HFFc6 (cell line): ENCODE measurements around the gene ZACN. TPM values are rescaled to one million over a fixed set of nuclear protein-coding genes. Genes with fewer than 3 reads are reported as not detected.
"Not testable (repeated sequence)": the region's sequence is repeated elsewhere in the genome, so short reads cannot be mapped to it uniquely, and the experiment has no call there.

Source experiments
- DNase-seq: peaks from one replicate; pipeline ENCODE4 v3.0.0-alpha.2; 2018
- H3K27ac Mint-ChIP-seq: 2 replicates; pipeline ENCODE4 v1.8.0; 2020; ENCODE audit warnings: mild to moderate bottlenecking, mixed read lengths
- H3K27me3 Mint-ChIP-seq: 2 replicates; pipeline ENCODE4 v1.8.0; 2021; ENCODE audit warnings: mild to moderate bottlenecking, moderate library complexity, mixed read lengths; ENCODE audit not compliant: insufficient read depth
- H3K36me3 Mint-ChIP-seq: 2 replicates; pipeline ENCODE4 v1.8.0; 2021; ENCODE audit warnings: low read depth, mixed read lengths
- H3K4me1 Mint-ChIP-seq: 2 replicates; pipeline ENCODE4 v1.8.0; 2020; ENCODE audit warnings: low read depth, mixed read lengths
- H3K4me3 Mint-ChIP-seq: 2 replicates; pipeline ENCODE4 v1.8.0; 2020; ENCODE audit warnings: mild to moderate bottlenecking, moderate library complexity, mixed read lengths
- H3K9me3 Mint-ChIP-seq: 2 replicates; pipeline ENCODE4 v1.8.0; 2020; ENCODE audit warnings: mild to moderate bottlenecking, mixed read lengths
- total RNA-seq, 6 experiments: library from RNA; stranded (reverse); fragmentation: NEBNext Ultra II Directional; extraction: Animal tissue kit (Norgen Biotek cat#: 25700); gene quantifications; 2 replicates in 1 of 6; 3 replicates in 5 of 6; pipeline ENCODE4 v1.2.3, GENCODE V29; 2021
- TF ChIP-seq, protein P1 (sequence below): fragments of 200-600 bp; sonication (generic); IDR thresholded peaks from 2 replicates; pipeline ENCODE4 v1.5.0; 2021; ENCODE audit warnings: antibody characterized with exemption, mild to moderate bottlenecking

ZACN gene
- total RNA-seq, 6 experiments from 2014 or later: 0.23 to 0.26 TPM; not detected in 4

DNA sequence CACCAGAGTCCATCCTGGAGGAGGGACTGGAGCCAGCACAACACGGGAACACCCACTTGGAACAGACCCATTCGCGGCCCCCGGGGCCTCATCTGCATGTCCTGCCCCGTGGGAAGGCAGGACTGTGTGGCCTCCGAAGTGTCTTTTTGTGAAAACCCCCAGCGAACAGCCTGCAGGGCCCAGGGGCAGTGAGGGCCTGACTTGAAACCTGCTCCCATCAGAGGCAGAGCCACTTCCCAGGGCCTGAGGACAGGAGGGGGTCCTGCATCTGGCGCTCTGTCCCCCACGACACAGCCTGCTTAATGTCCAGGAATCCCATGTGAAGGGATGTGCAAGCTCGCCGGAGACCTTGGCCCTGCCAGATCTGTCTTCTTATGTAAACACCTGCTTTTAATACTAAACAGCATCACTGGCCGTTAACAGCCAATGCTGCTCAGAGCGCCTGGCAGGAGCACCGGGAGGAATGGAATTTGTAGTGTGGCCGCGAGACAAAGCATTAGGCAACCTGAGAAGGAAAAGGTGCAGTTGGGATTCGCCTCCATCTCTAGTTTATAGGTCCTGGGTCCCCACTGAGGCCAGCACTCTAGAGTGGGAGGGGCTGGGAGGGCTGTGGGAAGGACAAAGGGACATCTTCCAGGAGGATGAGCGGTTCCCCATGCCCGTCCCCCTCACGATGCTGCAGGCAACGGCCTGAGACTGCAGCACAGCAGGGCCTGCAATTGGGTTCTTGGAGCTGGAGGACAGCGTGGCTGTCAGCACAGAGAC, 42.3 kb upstream of the ZACN start:
- H3K4me3 Mint-ChIP-seq: no peak overlapping the region
- H3K4me1 Mint-ChIP-seq: peaks cover 8% of the 10 kb centered on the region; the same call in 1 of the 2 replicates
- H3K27ac Mint-ChIP-seq: no peak overlapping the region
- H3K36me3 Mint-ChIP-seq: peaks cover 18% of the 10 kb centered on the region
- no peak for DNase-seq
- H3K9me3 Mint-ChIP-seq: no peaks in the 10 kb centered on the region
- H3K27me3 Mint-ChIP-seq: peaks cover 2% of the 10 kb centered on the region; the same call in 1 of the 2 replicates
- TF ChIP-seq, protein P1, sequence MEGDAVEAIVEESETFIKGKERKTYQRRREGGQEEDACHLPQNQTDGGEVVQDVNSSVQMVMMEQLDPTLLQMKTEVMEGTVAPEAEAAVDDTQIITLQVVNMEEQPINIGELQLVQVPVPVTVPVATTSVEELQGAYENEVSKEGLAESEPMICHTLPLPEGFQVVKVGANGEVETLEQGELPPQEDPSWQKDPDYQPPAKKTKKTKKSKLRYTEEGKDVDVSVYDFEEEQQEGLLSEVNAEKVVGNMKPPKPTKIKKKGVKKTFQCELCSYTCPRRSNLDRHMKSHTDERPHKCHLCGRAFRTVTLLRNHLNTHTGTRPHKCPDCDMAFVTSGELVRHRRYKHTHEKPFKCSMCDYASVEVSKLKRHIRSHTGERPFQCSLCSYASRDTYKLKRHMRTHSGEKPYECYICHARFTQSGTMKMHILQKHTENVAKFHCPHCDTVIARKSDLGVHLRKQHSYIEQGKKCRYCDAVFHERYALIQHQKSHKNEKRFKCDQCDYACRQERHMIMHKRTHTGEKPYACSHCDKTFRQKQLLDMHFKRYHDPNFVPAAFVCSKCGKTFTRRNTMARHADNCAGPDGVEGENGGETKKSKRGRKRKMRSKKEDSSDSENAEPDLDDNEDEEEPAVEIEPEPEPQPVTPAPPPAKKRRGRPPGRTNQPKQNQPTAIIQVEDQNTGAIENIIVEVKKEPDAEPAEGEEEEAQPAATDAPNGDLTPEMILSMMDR: no peak

DNA sequence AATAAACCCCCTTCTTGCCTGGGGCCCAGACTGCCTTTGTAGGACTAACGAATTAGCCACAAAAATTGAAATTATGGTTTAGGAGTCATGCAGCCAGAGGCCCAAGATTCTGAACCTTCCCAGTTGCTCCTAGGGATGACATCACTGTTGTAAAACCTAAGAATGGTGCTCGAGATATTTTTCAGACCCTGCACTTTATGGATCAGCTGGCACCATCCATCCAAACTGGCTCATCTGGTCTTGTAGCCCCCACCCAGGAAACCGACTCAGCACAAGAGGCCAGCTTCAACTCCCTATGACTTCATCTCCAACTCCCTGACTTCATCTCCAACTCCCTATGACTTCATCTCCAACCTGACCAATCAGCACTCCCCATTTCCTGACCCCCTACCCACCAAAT, 40.9 kb upstream of the ZACN start:
- H3K27ac Mint-ChIP-seq: peak overlapping the region; percentile 19; the same call in 1 of the 2 replicates

DNA sequence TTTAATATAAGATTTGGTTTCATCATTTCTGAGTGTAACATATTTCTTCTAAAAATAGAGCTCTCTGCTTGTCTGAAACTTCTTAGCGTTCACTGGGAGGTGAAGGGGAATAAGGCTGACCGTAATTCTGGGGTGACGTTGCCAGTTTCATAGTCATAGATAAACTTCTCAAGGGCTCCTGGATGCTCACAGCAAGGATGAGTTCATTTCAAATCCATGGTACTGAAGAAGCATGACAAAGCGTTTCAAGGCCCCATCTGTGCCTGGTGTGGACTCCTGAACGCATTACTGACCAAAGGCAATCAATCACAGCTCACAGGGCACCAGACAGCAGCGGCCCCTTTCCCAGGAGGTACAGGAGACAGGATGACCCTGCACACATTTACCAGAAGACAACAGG, 39.9 kb upstream of the ZACN start:
- no peaks in the 10 kb centered on the region for H3K9me3 Mint-ChIP-seq
- H3K27ac Mint-ChIP-seq: no peak overlapping the region
- DNase-seq: no peak
- peaks cover 8% of the 10 kb centered on the region; the same call in 1 of the 2 replicates for H3K4me1 Mint-ChIP-seq
- no peak overlapping the region for H3K4me3 Mint-ChIP-seq
- H3K27me3 Mint-ChIP-seq: peaks cover 2% of the 10 kb centered on the region; the same call in 1 of the 2 replicates
- H3K36me3 Mint-ChIP-seq: peaks cover 25% of the 10 kb centered on the region
- TF ChIP-seq, protein P1: no peak

More for the DNA sequence above, 40.9 kb upstream of the ZACN start:
- Mint-ChIP-seq H3K4me1 (peaks cover 8% of the 10 kb centered on the region; the same call in 1 of the 2 replicates), H3K9me3 (no peaks in the 10 kb centered on the region), H3K27me3 (peaks cover 2% of the 10 kb centered on the region; the same call in 1 of the 2 replicates), H3K4me3 (no peak overlapping the region), H3K36me3 (peaks cover 18% of the 10 kb centered on the region)
- DNase-seq: no peak
- TF ChIP-seq, protein P1: no peak

DNA sequence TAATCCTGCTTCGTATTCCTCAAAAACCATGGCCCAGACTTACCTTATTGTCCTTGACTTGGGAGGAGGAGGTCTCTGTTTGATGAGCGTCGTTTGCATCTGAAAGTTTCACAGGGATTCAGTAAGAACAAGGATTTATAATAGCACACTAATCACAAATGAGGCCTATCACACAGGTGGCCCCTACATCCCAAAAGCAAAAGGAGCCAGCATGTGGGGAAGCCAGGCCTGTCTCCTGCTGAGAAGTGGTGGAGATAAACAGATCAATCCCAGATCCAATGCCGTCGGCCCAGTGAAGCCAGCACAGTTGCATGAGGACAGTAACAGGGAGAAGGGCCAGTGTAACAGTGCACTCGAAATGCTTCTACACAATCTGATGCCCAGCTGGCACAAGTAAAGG, 38.6 kb upstream of the ZACN start:
- Mint-ChIP-seq H3K36me3 (peaks cover 34% of the 10 kb centered on the region), H3K9me3 (no peaks in the 10 kb centered on the region), H3K4me3 (no peak overlapping the region), H3K27ac (no peak overlapping the region), H3K4me1 (peaks cover 8% of the 10 kb centered on the region; the same call in 1 of the 2 replicates), H3K27me3 (no peaks in the 10 kb centered on the region)
- TF ChIP-seq, protein P1: no peak
- no peak for DNase-seq

DNA sequence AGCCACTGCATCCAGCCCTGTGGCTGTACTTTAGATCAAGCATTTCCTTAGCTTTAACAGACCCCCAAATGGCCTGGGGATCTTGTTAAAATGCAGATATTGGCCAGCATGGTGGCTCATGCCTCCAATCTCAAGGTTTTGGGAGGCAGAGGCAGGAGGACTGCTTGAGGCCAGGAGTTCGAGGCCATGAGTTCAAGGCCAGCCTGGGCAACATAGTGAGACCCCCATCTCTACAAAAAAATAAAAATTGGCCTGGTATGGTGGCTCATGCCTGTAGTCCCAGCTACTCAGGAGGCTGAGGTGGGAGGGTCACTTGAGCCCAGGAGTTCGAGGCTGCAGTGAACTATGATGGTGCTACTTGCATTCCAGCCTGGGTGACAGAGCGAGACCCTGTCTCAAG, 36.1 kb upstream of the ZACN start:
- not testable (repeated sequence) for H3K27me3 Mint-ChIP-seq, H3K4me1 Mint-ChIP-seq, H3K9me3 Mint-ChIP-seq, H3K4me3 Mint-ChIP-seq, H3K27ac Mint-ChIP-seq, DNase-seq
- peaks cover 39% of the 10 kb centered on the region for H3K36me3 Mint-ChIP-seq

DNA sequence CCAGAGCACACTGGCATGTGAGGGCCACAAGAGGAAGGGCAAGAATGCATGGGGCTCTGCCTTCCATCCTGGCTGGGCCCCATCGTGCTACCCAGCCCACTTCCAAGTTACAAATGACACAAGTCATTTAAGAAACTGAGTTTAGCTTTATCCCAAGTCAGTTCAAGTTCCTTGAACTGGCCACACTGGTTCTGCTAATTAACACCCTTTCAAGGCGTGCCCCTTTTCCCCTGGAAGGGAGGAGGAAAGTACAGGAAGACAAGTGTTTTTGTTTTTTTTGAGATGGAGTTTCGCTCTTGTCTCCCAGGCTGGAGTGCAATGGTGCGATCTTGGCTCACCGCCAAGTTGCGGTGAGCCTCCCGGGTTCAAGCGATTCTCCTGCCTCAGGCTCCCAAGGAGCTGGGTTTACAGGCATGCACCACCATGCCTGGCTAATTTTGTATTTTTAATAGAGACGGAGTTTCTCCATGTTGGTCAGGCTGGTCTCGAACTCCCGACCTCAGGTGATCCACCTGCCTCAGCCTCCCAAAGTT, 34.4 kb upstream of the ZACN start:
- DNase-seq, H3K27me3 Mint-ChIP-seq, H3K27ac Mint-ChIP-seq, H3K4me3 Mint-ChIP-seq, H3K9me3 Mint-ChIP-seq: not testable (repeated sequence)
- H3K36me3 Mint-ChIP-seq: peaks cover 39% of the 10 kb centered on the region
- H3K4me1 Mint-ChIP-seq: peaks cover 15% of the 10 kb centered on the region
